GM21825 (cell line): ENCODE data around the gene SUGP2.

Source experiments
- ATAC-seq: cut with Tn5 transposase; IDR thresholded peaks from one replicate; pipeline ENCODE4 v1.9.1; 2021; ENCODE audit warnings: mild to moderate bottlenecking, moderate library complexity; ENCODE audit not compliant: unreplicated experiment

Gene SUGP2

GRCh38 chr19:18992696-18993095 is 40.6 kb downstream of the SUGP2 start:
- no peak for ATAC-seq

- ATAC-seq: no peak
These were observed 41.8 kb downstream of the SUGP2 start for GRCh38 chr19:18991468-18991867.

GRCh38 chr19:18991006-18991405 is 42.3 kb downstream of the SUGP2 start:
- ATAC-seq: no peak

GRCh38 chr19:18990128-18990708 is 43.1 kb downstream of the SUGP2 start:
- no peak for ATAC-seq

- no peak for ATAC-seq
These were observed 44.0 kb downstream of the SUGP2 start for GRCh38 chr19:18989316-18989715.

GRCh38 chr19:18987456-18987855 is 45.9 kb downstream of the SUGP2 start:
- no peak for ATAC-seq

GRCh38 chr19:18985257-18985656 is 48.1 kb downstream of the SUGP2 start:
- no peak for ATAC-seq

GRCh38 chr19:18984251-18984650 is 49.1 kb downstream of the SUGP2 start:
- no peak for ATAC-seq

- ATAC-seq: no peak
These were observed 50.6 kb downstream of the SUGP2 start for GRCh38 chr19:18982669-18983068.

GRCh38 chr19:18980432-18981020 is 52.8 kb downstream of the SUGP2 start:
- no peak for ATAC-seq

- no peak for ATAC-seq
These were observed 54.7 kb downstream of the SUGP2 start for GRCh38 chr19:18978616-18979015.

GRCh38 chr19:18975869-18976268 is 57.4 kb downstream of the SUGP2 start:
- ATAC-seq: no peak

GRCh38 chr19:18975011-18975410 is 58.3 kb downstream of the SUGP2 start:
- ATAC-seq: no peak

GRCh38 chr19:18972851-18973250 is 60.5 kb downstream of the SUGP2 start:
- no peak for ATAC-seq

GRCh38 chr19:18972301-18972811 is 61.0 kb downstream of the SUGP2 start:
- ATAC-seq: no peak

GRCh38 chr19:18969931-18970659 is 63.2 kb downstream of the SUGP2 start:
- no peak for ATAC-seq

GRCh38 chr19:18967358-18968146 is 65.8 kb downstream of the SUGP2 start:
- no peak for ATAC-seq

- ATAC-seq: no peak
These were observed 67.0 kb downstream of the SUGP2 start for GRCh38 chr19:18966307-18966706.

GRCh38 chr19:18964121-18964520 is 69.2 kb downstream of the SUGP2 start:
- no peak for ATAC-seq

- no peak for ATAC-seq
These were observed 71.3 kb downstream of the SUGP2 start for GRCh38 chr19:18961767-18962620.
